ENCODE data around the gene MISP3. TPM values are rescaled to one million over a fixed set of nuclear protein-coding genes. Genes with fewer than 3 reads are reported as not detected.
A peak's percentile ranks its signal among the peaks of the same experiment; 100 is the strongest.

The MISP3 gene
- total and polyA plus RNA-seq, 8 donors = 6.4 to 21.4 (median 8.3) TPM

GRCh38 chr19:14080887-14081796 is 8.6 kb downstream of the MISP3 start:
- peaks cover 0 to 14% (median 0%) of the 10 kb centered on the region in 3 donors for H3K4me1 ChIP-seq
- H3K27me3 ChIP-seq = no peaks in the 10 kb centered on the region
- DNase-seq = peak; percentile 98 to 100 (median 100)
- peak; percentile 98 for FAIRE-seq
- no peaks in the 10 kb centered on the region for H3K9me3 ChIP-seq
- intact Hi-C loops (cut with DNase I) = no loop called here
- 0 to 1% methylated on average over 48 to 50 of the region's 50 CpGs for WGBS, 2 donors
- peak; percentile 90 to 95 (median 92) for ATAC-seq
- H3K36me3 ChIP-seq = no peaks in the 10 kb centered on the region
- peak overlapping the region; percentile 81 to 96 (median 95) for H3K27ac ChIP-seq
- peak overlapping the region; percentile 55 to 84 (median 64) for H3K4me3 ChIP-seq
- no peak for TF ChIP-seq CTCF (IDR thresholded peaks at IDR 0.05)

- FAIRE-seq (no peak), DNase-seq (peak; percentile 61 to 88 (median 72)), ATAC-seq (peak; percentile 29 to 47 (median 43))
- 10% methylated on average over 19 to 24 of the region's 24 CpGs for WGBS, 2 donors
- H3K4me3 ChIP-seq = peak overlapping the region; percentile 55 to 84 (median 64)
- peak overlapping the region; percentile 81 to 96 (median 95) for H3K27ac ChIP-seq
- no peak for TF ChIP-seq CTCF (IDR thresholded peaks at IDR 0.05)
- no peaks in the 10 kb centered on the region for H3K36me3 ChIP-seq
- H3K4me1 ChIP-seq = peaks cover 0 to 14% (median 0%) of the 10 kb centered on the region in 3 donors
- no peaks in the 10 kb centered on the region for H3K27me3 ChIP-seq
- no peaks in the 10 kb centered on the region for H3K9me3 ChIP-seq
- intact Hi-C loops (cut with DNase I) = no loop called here
Observed at GRCh38 chr19:14081797-14082674, 9.4 kb downstream of the MISP3 start.

- intact Hi-C loops (cut with DNase I) = no loop called here
- Histone ChIP-seq H3K9me3 (no peaks in the 10 kb centered on the region), H3K27me3 (no peaks in the 10 kb centered on the region), H3K27ac (peak overlapping the region in 3 of 4 donors; percentile 95 to 96 (median 95)), H3K36me3 (no peaks in the 10 kb centered on the region), H3K4me3 (peak overlapping the region in 3 of 4 donors; percentile 64 to 84 (median 64)), H3K4me1 (peaks cover 0 to 14% (median 0%) of the 10 kb centered on the region in 3 donors)
- DNase-seq (no peak), ATAC-seq (no peak), FAIRE-seq (no peak)
- 25 to 69% methylated on average over 1 of the region's 1 CpG for WGBS, 2 donors
- no peak for TF ChIP-seq CTCF (IDR thresholded peaks at IDR 0.05)
Observed at GRCh38 chr19:14082675-14082960, 10.0 kb downstream of the MISP3 start.

- Histone ChIP-seq H3K27ac (no peak within 1 kb of the TSS), H3K4me1 (peaks cover 0 to 12% (median 0%) of the 10 kb centered on the region in 3 donors), H3K9me3 (no peaks in the 10 kb centered on the region), H3K4me3 (no peak within 1 kb of the TSS), H3K27me3 (no peaks in the 10 kb centered on the region), H3K36me3 (no peaks in the 10 kb centered on the region)
- DNase-seq (peak in 2 of 6 donors; percentile 47 to 74), FAIRE-seq (no peak), ATAC-seq (no peak)
- 40 to 46% methylated on average over 51 to 54 of the region's 54 CpGs for WGBS, 2 donors
- no peak for TF ChIP-seq CTCF (IDR thresholded peaks at IDR 0.05)
- intact Hi-C loops (cut with DNase I) = no loop called here
Observed at GRCh38 chr19:14085309-14085995, 12.9 kb downstream of the MISP3 start, which contains the start of gene C19orf67. Gene C19orf67, minus strand, starts transcription at chr19:14085783. Its CDS starts 156 bp downstream, at chr19:14085627.
